Ovary (tissue), 9 donors: Measurements from ENCODE around the gene AUTS2. TPM values are rescaled to one million over a fixed set of nuclear protein-coding genes. Genes with fewer than 3 reads are reported as not detected.

Source experiments
- DNase-seq, 5 donors: peaks; one replicate each; pipeline ENCODE4 v3.0.0-alpha.2; 2019 to 2020
- H3K27ac ChIP-seq, 2 donors: fragments of 200-600 bp; one replicate each; pipeline versions ENCODE4 v1.5.1 to v1.8.0; 2019 to 2022
- H3K27me3 ChIP-seq: fragments of 200-600 bp; one replicate; pipeline ENCODE4 v1.8.0; 2022
- H3K36me3 ChIP-seq: fragments of 200-600 bp; sonication (generic); one replicate; pipeline ENCODE4 v1.5.1; 2019
- H3K4me1 ChIP-seq: one replicate; pipeline ENCODE4 v1.8.1; 2013; ENCODE audit warnings: mild to moderate bottlenecking, moderate library complexity; ENCODE audit not compliant: insufficient read depth
- H3K4me3 ChIP-seq: fragments of 200-600 bp; sonication (generic); one replicate; pipeline ENCODE4 v1.5.1; 2017
- H3K9me3 ChIP-seq, 2 donors: fragments of 200-600 bp in 1 of 2; sonication (generic) in 1 of 2; one replicate each; pipeline versions ENCODE4 v1.5.1 to v1.8.1; 2013 to 2019; ENCODE audit warnings: mild to moderate bottlenecking in 1 of 2, moderate library complexity in 1 of 2
- CTCF ChIP-seq, 3 donors: fragments of 450-650 bp in 2 of 3; fragments of 200-600 bp in 1 of 3; IDR thresholded peaks; one replicate each; pipeline versions ENCODE4 v1.5.1 to v1.8.0; 2016 to 2022; ENCODE audit warnings: antibody characterized with exemption in 3 of 3, mild to moderate bottlenecking in 1 of 3
- EP300 ChIP-seq: sonication (generic); formaldehyde crosslinking; IDR thresholded peaks from one replicate; pipeline ENCODE4 v1.6.1; 2017; ENCODE audit warnings: antibody characterized with exemption
- POLR2A ChIP-seq: fragments of 450-650 bp; IDR thresholded peaks from one replicate; pipeline ENCODE4 v1.6.1; 2017; ENCODE audit warnings: antibody characterized with exemption, mild to moderate bottlenecking, moderate library complexity
- WGBS, 3 donors: extraction: QIAGEN DNeasy Blood & Tissue Kit in 1 of 3; methylation state at CpG; one replicate each; pipeline versions ENCODE4 v1.1.5 to v1.1.7; 2013 to 2017; 5-methylcytosine and 5-hydroxymethylcytosine counted together
- intact Hi-C, 4 donors: fragments of 100-400 bp; cut with DNase I; formaldehyde crosslinking; loops; one replicate each; pipeline versions ENCODE4 v1.11.0 to v1.15.1; 2022 to 2023
- polyA plus RNA-seq, 2 donors: library from polyadenylated mRNA; stranded (reverse); fragments of 200-250 nt in 1 of 2; fragments of 350-450 nt in 1 of 2; fragmentation: Illumina TruSeq in 1 of 2; extraction: RNeasy Lipid Tissue Mini Kit (QIAGEN cat#74804) in 1 of 2; gene quantifications; one replicate each; pipeline ENCODE4 v1.2.3, GENCODE V29; 2013 to 2014
- total RNA-seq, 7 donors: library from RNA; depleted of rRNA in 2 of 7; stranded (reverse); fragments of >200 nt in 2 of 7; fragmentation: NEBNext Ultra II Directional in 3 of 7; extraction: Animal tissue kit (Norgen Biotek cat#: 25700) in 3 of 7; gene quantifications; one replicate each; pipeline versions ENCODE4 v1.1.0 to v1.2.4, GENCODE V29; 2016 to 2023
- donor health status: DM: no; HTN: no; CAD: no; lungs with moderate emphysema.
- donor health status: DM: no; HTN: no; CAD: no.
- donor health status: Bipolar disorder and iron deficiency.
- donor health status: DM: yes; HTN: yes; CAD: no.
- donor health status: DM: no; HTN: no; CAD: no.
- donor health status: DM: yes; HTN: yes; CAD: no.

Gene AUTS2
- total and polyA plus RNA-seq, 9 donors = 18.3 to 60.9 (median 44.9) TPM

- 97 to 98% (median 98%) methylated on average over 7 of the region's 7 CpGs for WGBS, 3 donors
These were observed 779.7 kb downstream of the AUTS2 start for GRCh38 chr7:70377957-70378356.

GRCh38 chr7:70379210-70379609 is 780.9 kb downstream of the AUTS2 start:
- H3K4me1 ChIP-seq = peaks cover 6% of the 10 kb centered on the region
- WGBS, 3 donors = 95 to 96% (median 96%) methylated on average over 9 of the region's 9 CpGs
- H3K27ac ChIP-seq = no peak overlapping the region
- no peaks in the 10 kb centered on the region for H3K9me3 ChIP-seq
- intact Hi-C loops = no loop called here
- no peaks in the 10 kb centered on the region for H3K27me3 ChIP-seq
- no peak for TF ChIP-seq CTCF (IDR thresholded peaks at IDR 0.05)
- no peak for TF ChIP-seq EP300
- no peak for TF ChIP-seq POLR2A
- no peaks in the 10 kb centered on the region for H3K36me3 ChIP-seq
- DNase-seq = no peak
- no peak overlapping the region for H3K4me3 ChIP-seq

More at GRCh38 chr7:70377957-70378356, 779.7 kb downstream of the AUTS2 start:
- no peak overlapping the region for H3K4me3 ChIP-seq
- no peak for DNase-seq
- no peak overlapping the region for H3K27ac ChIP-seq
- H3K27me3 ChIP-seq = no peaks in the 10 kb centered on the region
- no peaks in the 10 kb centered on the region for H3K36me3 ChIP-seq
- H3K4me1 ChIP-seq = peaks cover 3% of the 10 kb centered on the region
- no peak for TF ChIP-seq POLR2A
- no peak for TF ChIP-seq EP300
- TF ChIP-seq CTCF (IDR thresholded peaks at IDR 0.05) = no peak
- intact Hi-C loops = no loop called here
- H3K9me3 ChIP-seq = no peaks in the 10 kb centered on the region

- Histone ChIP-seq H3K27me3 (no peaks in the 10 kb centered on the region), H3K9me3 (no peaks in the 10 kb centered on the region), H3K27ac (no peak overlapping the region), H3K4me3 (no peak overlapping the region), H3K36me3 (no peaks in the 10 kb centered on the region), H3K4me1 (peaks cover 6% of the 10 kb centered on the region)
- 37 to 44% (median 41%) methylated on average over 9 of the region's 9 CpGs for WGBS, 3 donors
- intact Hi-C loops = no loop called here
- TF ChIP-seq EP300 (no peak), POLR2A (no peak), CTCF (IDR thresholded peaks at IDR 0.05) (no peak)
- peak in 3 of 5 donors; percentile 24 to 46 (median 38) for DNase-seq
These were observed 782.2 kb downstream of the AUTS2 start for GRCh38 chr7:70380421-70381015.

GRCh38 chr7:70383066-70383782 is 784.9 kb downstream of the AUTS2 start:
- intact Hi-C loops = no loop called here
- TF ChIP-seq CTCF (IDR thresholded peaks at IDR 0.05) = no peak
- no peak for TF ChIP-seq POLR2A
- TF ChIP-seq EP300 = no peak
- Histone ChIP-seq H3K4me3 (no peak overlapping the region), H3K36me3 (no peaks in the 10 kb centered on the region), H3K27ac (no peak overlapping the region), H3K4me1 (peaks cover 7% of the 10 kb centered on the region), H3K9me3 (no peaks in the 10 kb centered on the region), H3K27me3 (no peaks in the 10 kb centered on the region)
- DNase-seq = no peak
- 53 to 56% (median 56%) methylated on average over 3 of the region's 3 CpGs for WGBS, 3 donors
